ENCODE data around the gene IKZF2.

Gene IKZF2

GRCh38 chr2:213152065-213152794, 818 bp upstream of the IKZF2 start:
- DNase-seq, result peak in 11 of 14 donors; percentile 57 to 86 (median 76)

GRCh38 chr2:213150315-213151097, 906 bp downstream of the IKZF2 start:
- DNase-seq, result peak in 9 of 14 donors; percentile 8 to 38 (median 18)

- DNase-seq, result peak in 1 of 14 donors; percentile 25
Observed at GRCh38 chr2:213149949-213150314, 1.5 kb downstream of the IKZF2 start.

- peak in 2 of 14 donors; percentile 4 to 11 for DNase-seq
Observed at GRCh38 chr2:213149294-213149875, 2.0 kb downstream of the IKZF2 start.

- peak in 4 of 14 donors; percentile 4 to 25 (median 8) for DNase-seq
Observed at GRCh38 chr2:213148572-213149261, 2.7 kb downstream of the IKZF2 start.

- no peak for DNase-seq
Observed at GRCh38 chr2:213147538-213147937, 3.9 kb downstream of the IKZF2 start.

- DNase-seq, result no peak
Observed at GRCh38 chr2:213145715-213146242, 5.6 kb downstream of the IKZF2 start.

GRCh38 chr2:213137064-213137463, 14.3 kb downstream of the IKZF2 start:
- DNase-seq, result no peak

GRCh38 chr2:213129311-213129710, 22.1 kb downstream of the IKZF2 start:
- peak in 1 of 14 donors; percentile 3 for DNase-seq

GRCh38 chr2:213125646-213126347, 25.6 kb downstream of the IKZF2 start:
- no peak for DNase-seq

GRCh38 chr2:213122725-213123124, 28.7 kb downstream of the IKZF2 start:
- no peak for DNase-seq

GRCh38 chr2:213121690-213122089, 29.7 kb downstream of the IKZF2 start:
- no peak for DNase-seq

- DNase-seq, result no peak
Observed at GRCh38 chr2:213119061-213119809, 32.2 kb downstream of the IKZF2 start.

- no peak for DNase-seq
Observed at GRCh38 chr2:213108308-213108707, 43.1 kb downstream of the IKZF2 start.

GRCh38 chr2:213107728-213108127, 43.7 kb downstream of the IKZF2 start:
- DNase-seq, result no peak

GRCh38 chr2:213105212-213105611, 46.2 kb downstream of the IKZF2 start:
- no peak for DNase-seq

GRCh38 chr2:213104903-213105202, 46.6 kb downstream of the IKZF2 start:
- no peak for DNase-seq

GRCh38 chr2:213104092-213104902, 47.1 kb downstream of the IKZF2 start:
- no peak for DNase-seq

- DNase-seq, result no peak
Observed at GRCh38 chr2:213101692-213102460, 49.5 kb downstream of the IKZF2 start.

GRCh38 chr2:213101109-213101508, 50.3 kb downstream of the IKZF2 start:
- DNase-seq, result no peak

Data from C1 segment of cervical spinal cord (tissue), 14 donors.